Measurements from ENCODE around the gene PLCH1. TPM values are rescaled to one million over a fixed set of nuclear protein-coding genes. Genes with fewer than 3 reads are reported as not detected.

The PLCH1 gene
- total and polyA plus RNA-seq, 2 of the 8 experiments (the other 6 are each of a cell fraction or from before 2014, with no cell fraction given): 5.8 to 17.2 TPM

DNA sequence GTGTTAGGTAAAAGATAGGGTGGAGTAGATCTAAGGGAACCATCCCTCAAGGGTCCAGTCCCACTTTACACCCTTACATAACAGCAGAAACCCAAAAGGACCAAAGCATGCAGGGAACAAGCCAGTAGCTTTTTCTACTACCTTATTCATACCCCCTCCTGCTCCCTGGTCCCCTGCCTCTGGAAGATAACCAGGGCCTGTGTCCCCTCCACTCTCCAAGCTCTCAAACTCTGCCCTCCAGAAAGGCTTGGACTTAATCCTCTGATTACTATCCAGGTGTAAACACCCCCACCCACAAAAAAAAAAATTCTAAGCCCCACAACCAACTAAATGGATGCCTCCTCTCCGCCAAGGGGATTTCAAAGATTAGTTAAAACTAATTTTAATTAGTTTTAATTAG lies 417.4 kb downstream of the PLCH1 start:
- H3K23ac ChIP-seq (ENCODE audit: insufficient read length): no peak overlapping the region
- no peak for DNase-seq (ENCODE audit: low read depth in 1 of 2, low spot score in 2 of 2)
- H4K91ac ChIP-seq (replicated peaks; ENCODE audit: insufficient read length, low read length): no peak overlapping the region
- H3K36me3 ChIP-seq (ENCODE audit: control insufficient read depth in 2 of 4, insufficient read depth in 4 of 4, low read length in 3 of 4): no peaks in the 10 kb centered on the region
- 92% methylated on average over 1 of the region's 1 CpG; no CpG with 5 or more reads in 1 of the 2 experiments for WGBS, 2 experiments (ENCODE audit: extremely low coverage in 1 of 2, insufficient coverage in 1 of 2, insufficient read length in 1 of 2, insufficient replicate concordance in 2 of 2, low coverage in 1 of 2, low lambda C conversion rate in 2 of 2, missing lambda C conversion rate in 1 of 2)
- no peak overlapping the region for H3K27ac ChIP-seq (ENCODE audit: low read depth, low read length)
- H3K79me1 ChIP-seq (ENCODE audit: low read depth, low read length): no peaks in the 10 kb centered on the region
- no peaks in the 10 kb centered on the region for H3K9me3 ChIP-seq (ENCODE audit: insufficient read depth in 2 of 2, low read depth in 1 of 2, low read length in 1 of 2)
- H2AK5ac ChIP-seq (ENCODE audit: low read depth, low read length): no peak overlapping the region
- no peak for TF ChIP-seq SUZ12 (IDR thresholded peaks at IDR 0.05; ENCODE audit: low read length)
- no peak for TF ChIP-seq PHF8 (conservative IDR thresholded peaks at IDR 0.05; ENCODE audit: low read depth, low read length)
- TF ChIP-seq, protein P1, sequence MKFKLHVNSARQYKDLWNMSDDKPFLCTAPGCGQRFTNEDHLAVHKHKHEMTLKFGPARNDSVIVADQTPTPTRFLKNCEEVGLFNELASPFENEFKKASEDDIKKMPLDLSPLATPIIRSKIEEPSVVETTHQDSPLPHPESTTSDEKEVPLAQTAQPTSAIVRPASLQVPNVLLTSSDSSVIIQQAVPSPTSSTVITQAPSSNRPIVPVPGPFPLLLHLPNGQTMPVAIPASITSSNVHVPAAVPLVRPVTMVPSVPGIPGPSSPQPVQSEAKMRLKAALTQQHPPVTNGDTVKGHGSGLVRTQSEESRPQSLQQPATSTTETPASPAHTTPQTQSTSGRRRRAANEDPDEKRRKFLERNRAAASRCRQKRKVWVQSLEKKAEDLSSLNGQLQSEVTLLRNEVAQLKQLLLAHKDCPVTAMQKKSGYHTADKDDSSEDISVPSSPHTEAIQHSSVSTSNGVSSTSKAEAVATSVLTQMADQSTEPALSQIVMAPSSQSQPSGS (IDR thresholded peaks at IDR 0.05; ENCODE audit: low read length): no peak
- TF ChIP-seq SP1 (IDR thresholded peaks at IDR 0.05; ENCODE audit: low read depth, low read length): no peak
- TF ChIP-seq JUN (IDR thresholded peaks at IDR 0.05; ENCODE audit: low read depth, low read length): no peak
- TF ChIP-seq CREB1 (IDR thresholded peaks at IDR 0.05): no peak
- TF ChIP-seq JUND (IDR thresholded peaks at IDR 0.05; ENCODE audit: low read length): no peak
- TF ChIP-seq POLR2A (IDR thresholded peaks at IDR 0.05; ENCODE audit: control extremely low read depth in 1 of 2, low read depth in 2 of 2, low read length in 2 of 2): no peak
- TF ChIP-seq NRF1 (IDR thresholded peaks at IDR 0.05; ENCODE audit: low read depth, low read length): no peak
- TF ChIP-seq BCL11A (IDR thresholded peaks at IDR 0.05; ENCODE audit: low read depth in 2 of 2, low read length in 2 of 2): no peak
- no peak for TF ChIP-seq CHD1 (IDR thresholded peaks at IDR 0.05; ENCODE audit: low read depth, low read length)
- no peak overlapping the region for H3K9ac ChIP-seq (replicated peaks in 1 of 4; ENCODE audit: extremely low read depth in 1 of 4, low read depth in 3 of 4, low read length in 3 of 4)
- H4K20me1 ChIP-seq (replicated peaks in 1 of 2; ENCODE audit: control insufficient read depth in 1 of 2, insufficient read depth in 2 of 2, low read length in 2 of 2): no peaks in the 10 kb centered on the region
- no peak overlapping the region for H4K8ac ChIP-seq (ENCODE audit: extremely low read depth, insufficient read depth, low read length)
- ChIA-PET POLR2A (ENCODE audit: partially characterized antibody) (no interaction called here), CTCF (ENCODE audit: partially characterized antibody) (interaction anchor here (0.7 to 1.2 kb wide), 2 partner anchors 8 to 94 kb away, joined by 3 to 4 read pairs; no protein-coding TSS in a partner anchor)
- no peak overlapping the region for H3K56ac ChIP-seq (replicated peaks; ENCODE audit: insufficient read length, low read depth, low read length)
- H3K18ac ChIP-seq (ENCODE audit: extremely low read depth, low read length): no peak overlapping the region
- no peaks in the 10 kb centered on the region; the same call in 1 of the 2 replicates for H3K23me2 ChIP-seq (ENCODE audit: low read depth, low read length)
- no peak overlapping the region for H2BK15ac ChIP-seq (ENCODE audit: low read length)
- no peak overlapping the region for H2BK12ac ChIP-seq (ENCODE audit: low read depth, low read length)
- H3K4ac ChIP-seq (replicated peaks; ENCODE audit: insufficient read length, low read depth, low read length): no peak overlapping the region
- H3K27me3 ChIP-seq (replicated peaks in 1 of 4; ENCODE audit: control insufficient read depth in 3 of 4, extremely low read depth in 1 of 4, insufficient read depth in 3 of 4, low read length in 3 of 4): no peaks in the 10 kb centered on the region
- no peak overlapping the region for H3K4me2 ChIP-seq (ENCODE audit: insufficient read depth in 1 of 2, low read depth in 2 of 2, low read length in 2 of 2)
- no peak overlapping the region for H2BK5ac ChIP-seq (ENCODE audit: low read depth, low read length)
- no peaks in the 10 kb centered on the region for H3K79me2 ChIP-seq (ENCODE audit: control insufficient read depth in 1 of 2, insufficient read depth in 2 of 2, low read length in 2 of 2)
- FAIRE-seq: no peak
- H2BK20ac ChIP-seq (ENCODE audit: low read length): no peak overlapping the region
- H3K4me3 ChIP-seq (ENCODE audit: extremely low read depth in 1 of 4, insufficient read depth in 2 of 4, low read depth in 3 of 4, low read length in 4 of 4): no peak overlapping the region
- H2BK120ac ChIP-seq (replicated peaks; ENCODE audit: low read depth, low read length): no peak overlapping the region
- H4K5ac ChIP-seq (ENCODE audit: insufficient read length, low read depth, low read length): no peak overlapping the region
- no peak overlapping the region for H3K14ac ChIP-seq (ENCODE audit: insufficient read length)
- peak overlapping the region; percentile 34; the same call in 1 of the 2 replicates for H2AFZ ChIP-seq (ENCODE audit: low read length)
- no peaks in the 10 kb centered on the region for H3K4me1 ChIP-seq (replicated peaks in 1 of 4; ENCODE audit: control insufficient read depth in 3 of 4, insufficient read depth in 4 of 4, low read length in 3 of 4)

Measured in H1 (cell line).